Adrenal gland (tissue), 5 donors: ENCODE measurements around the gene ZNF592.

Experiments
- POLR2A ChIP-seq, 2 donors: fragments of 450-650 bp; IDR thresholded peaks; one replicate each; pipeline ENCODE4 v1.6.1; 2017; ENCODE audit warnings: antibody characterized with exemption in 2 of 2, mild to moderate bottlenecking in 2 of 2, moderate library complexity in 1 of 2
- TF ChIP-seq, protein P1 (sequence below), 6 experiments: fragments of 450-650 bp in 4 of 6; fragments of 200-600 bp in 2 of 6; sonication (generic) in 1 of 6; IDR thresholded peaks; 1 replicate in 5 of 6; 2 replicates in 1 of 6; pipeline versions ENCODE4 v1.5.1 to v1.8.0; 2016 to 2021; ENCODE audit warnings: antibody characterized with exemption in 6 of 6, mild to moderate bottlenecking in 2 of 6, moderate library complexity in 1 of 6
- donor health status: DM: no; HTN: no; CAD: no.

DNA sequence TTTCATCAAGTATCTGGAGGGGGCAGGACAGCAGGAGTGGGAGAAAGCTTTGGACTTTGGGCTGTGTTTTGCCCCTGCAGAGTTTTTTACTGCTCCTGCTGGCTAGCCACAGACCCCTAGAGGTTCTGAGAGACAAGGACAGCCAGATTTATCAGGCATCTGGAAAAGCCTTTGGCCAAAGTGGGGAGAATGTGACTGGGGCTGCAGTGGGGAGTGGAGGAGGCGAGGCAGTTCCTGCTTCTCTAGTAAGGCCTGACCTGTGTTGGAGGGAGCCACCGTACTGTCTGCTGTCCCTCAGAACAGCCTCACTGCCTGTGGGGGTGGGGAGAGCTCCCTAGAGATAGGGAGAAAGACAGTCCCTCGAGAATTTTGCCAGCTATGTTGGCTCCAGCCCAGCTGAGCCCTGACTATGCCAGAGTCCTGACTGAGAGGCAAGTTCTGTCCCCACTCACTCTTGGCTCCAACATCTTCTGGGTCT is 70.9 kb downstream of the ZNF592 start:
- TF ChIP-seq, protein P1, sequence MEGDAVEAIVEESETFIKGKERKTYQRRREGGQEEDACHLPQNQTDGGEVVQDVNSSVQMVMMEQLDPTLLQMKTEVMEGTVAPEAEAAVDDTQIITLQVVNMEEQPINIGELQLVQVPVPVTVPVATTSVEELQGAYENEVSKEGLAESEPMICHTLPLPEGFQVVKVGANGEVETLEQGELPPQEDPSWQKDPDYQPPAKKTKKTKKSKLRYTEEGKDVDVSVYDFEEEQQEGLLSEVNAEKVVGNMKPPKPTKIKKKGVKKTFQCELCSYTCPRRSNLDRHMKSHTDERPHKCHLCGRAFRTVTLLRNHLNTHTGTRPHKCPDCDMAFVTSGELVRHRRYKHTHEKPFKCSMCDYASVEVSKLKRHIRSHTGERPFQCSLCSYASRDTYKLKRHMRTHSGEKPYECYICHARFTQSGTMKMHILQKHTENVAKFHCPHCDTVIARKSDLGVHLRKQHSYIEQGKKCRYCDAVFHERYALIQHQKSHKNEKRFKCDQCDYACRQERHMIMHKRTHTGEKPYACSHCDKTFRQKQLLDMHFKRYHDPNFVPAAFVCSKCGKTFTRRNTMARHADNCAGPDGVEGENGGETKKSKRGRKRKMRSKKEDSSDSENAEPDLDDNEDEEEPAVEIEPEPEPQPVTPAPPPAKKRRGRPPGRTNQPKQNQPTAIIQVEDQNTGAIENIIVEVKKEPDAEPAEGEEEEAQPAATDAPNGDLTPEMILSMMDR (IDR thresholded peaks at IDR 0.05): peak in 1 of 6 experiments; percentile 15
- peak in 1 of 2 donors; percentile 23 for TF ChIP-seq POLR2A (IDR thresholded peaks at IDR 0.05)
